ENCODE measurements around the gene POLR1G. TPM values are rescaled to one million over a fixed set of nuclear protein-coding genes. Genes with fewer than 3 reads are reported as not detected.
A peak's percentile ranks its signal among the peaks of the same experiment; 100 is the strongest.

POLR1G gene
- total and polyA plus RNA-seq, 9 of the 15 experiments (the other 6 are each of a cell fraction or from before 2014, with no cell fraction given), result 3.0 to 50.1 (median 27.4) TPM

GRCh38 chr19:45439569-45440258 lies 33.3 kb downstream of the POLR1G start (continued):
- TF ChIP-seq SAFB (IDR thresholded peaks at IDR 0.05; ENCODE audit: borderline replicate concordance, low read depth, low read length) (no peak), POLR2G (IDR thresholded peaks at IDR 0.05; ENCODE audit: low read depth, low read length) (peak; percentile 96), RBBP5 (IDR thresholded peaks at IDR 0.05; ENCODE audit: borderline replicate concordance, insufficient read depth, low read length, poor library complexity, severe bottlenecking) (peak; percentile 39), NR3C1 (CRISPR knock-in tag; IDR thresholded peaks at IDR 0.05) (0 out of 2 replicates have a peak, but pooled peaks have one; percentile 72), ETS1 (conservative IDR thresholded peaks at IDR 0.05; ENCODE audit: control insufficient read depth, low read depth, low read length) (peak; percentile 91), ZNF347 (CRISPR knock-in tag; IDR thresholded peaks at IDR 0.05; ENCODE audit: low read depth) (no peak), ID3 (CRISPR knock-in tag; IDR thresholded peaks at IDR 0.05) (no peak), ID3 (tag; IDR thresholded peaks at IDR 0.05) (peak; percentile 91), RB1 (IDR thresholded peaks at IDR 0.05; ENCODE audit: low read depth) (peak; percentile 97), U2AF1 (optimal IDR thresholded peaks at IDR 0.05; ENCODE audit: low read depth, low read length) (peak; percentile 79), MYC (IDR thresholded peaks at IDR 0.05; ENCODE audit: low read depth, low read length) (peak; percentile 56), MYC (CRISPR knock-in tag; IDR thresholded peaks at IDR 0.05; ENCODE audit: borderline replicate concordance, low read depth) (no peak), BRCA1 (IDR thresholded peaks at IDR 0.05) (no peak), BRCA1 (CRISPR knock-in tag; IDR thresholded peaks at IDR 0.05) (no peak), ELF1 (tag; IDR thresholded peaks at IDR 0.05) (peak; percentile 91), PREB (CRISPR knock-in tag; IDR thresholded peaks at IDR 0.05) (0 out of 2 replicates have a peak, but pooled peaks have one; percentile 58), ZBTB2 (IDR thresholded peaks at IDR 0.05) (no peak), ZNF316 (IDR thresholded peaks at IDR 0.05) (peak; percentile 71), ZNF197 (CRISPR knock-in tag; IDR thresholded peaks at IDR 0.05; ENCODE audit: low read depth) (no peak; the same call in 1 of the 2 replicates), YY1 (IDR thresholded peaks at IDR 0.05; ENCODE audit: borderline replicate concordance in 1 of 3, control insufficient read depth in 1 of 3, extremely low read depth in 1 of 3, insufficient read depth in 3 of 3, insufficient read length in 1 of 3, insufficient replicate concordance in 2 of 3, low read depth in 1 of 3, low read length in 2 of 3) (peak; percentile 35 to 92 (median 91)), CBX1 (IDR thresholded peaks at IDR 0.05; ENCODE audit: low read depth) (peak; percentile 86), HOMEZ (CRISPR knock-in tag; IDR thresholded peaks at IDR 0.05) (peak; percentile 11; the same call in 1 of the 2 replicates)

Data from K562 (cell line).